Stimulated activated CD4-positive, alpha-beta T cell treated with anti-CD3 and anti-CD28 coated beads, Interleukin-15, amount 100 ng/mL, for 48 hours (primary cell): ENCODE results near the gene TSPAN15.
A peak's percentile ranks its signal among the peaks of the same experiment; 100 is the strongest.
"Not testable (repeated sequence)": the region's sequence is repeated elsewhere in the genome, so short reads cannot be mapped to it uniquely, and the experiment has no call there.

ENCODE experiments used
- DNase-seq, 2 donors: peaks; one replicate each; pipeline ENCODE4 v3.0.0-alpha.2; 2020; ENCODE audit warnings: low read depth in 2 of 2

TSPAN15 gene

GRCh38 chr10:69446229-69446628, 5.0 kb upstream of the TSPAN15 start:
- DNase-seq: no peak

DNA sequence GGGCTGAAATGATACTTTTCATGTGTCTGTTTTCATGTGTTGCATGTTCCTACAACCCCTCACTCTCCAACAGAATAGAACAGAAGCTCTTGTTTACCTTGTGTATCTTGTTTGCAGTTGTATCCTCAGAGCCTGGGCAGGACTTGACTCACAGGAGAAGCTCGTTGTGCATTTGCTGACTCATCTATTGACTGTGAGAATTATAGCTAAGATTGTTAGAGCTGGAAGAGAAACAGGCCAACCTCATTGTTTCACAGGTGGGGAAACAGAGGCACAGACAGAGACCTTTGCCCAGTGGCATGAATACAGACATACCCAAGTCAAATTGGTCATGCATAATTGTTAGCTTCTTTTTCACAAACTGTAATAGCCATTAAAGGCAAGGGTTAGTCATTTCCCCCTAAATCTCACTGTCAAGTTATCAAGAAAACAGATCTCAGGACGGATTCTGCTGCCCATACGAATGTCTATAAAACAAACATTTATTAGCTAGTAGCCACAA, 4.6 kb upstream of the TSPAN15 start:
- DNase-seq: no peak

GRCh38 chr10:69449841-69450240, 1.4 kb upstream of the TSPAN15 start:
- DNase-seq: peak; percentile 31 to 46

GRCh38 chr10:69450395-69450794, 870 bp upstream of the TSPAN15 start:
- not testable (repeated sequence) for DNase-seq

GRCh38 chr10:69451784-69452251, 553 bp downstream of the TSPAN15 start:
- DNase-seq: no peak

- no peak for DNase-seq
Measured at GRCh38 chr10:69452676-69453415, 1.6 kb downstream of the TSPAN15 start.

DNA sequence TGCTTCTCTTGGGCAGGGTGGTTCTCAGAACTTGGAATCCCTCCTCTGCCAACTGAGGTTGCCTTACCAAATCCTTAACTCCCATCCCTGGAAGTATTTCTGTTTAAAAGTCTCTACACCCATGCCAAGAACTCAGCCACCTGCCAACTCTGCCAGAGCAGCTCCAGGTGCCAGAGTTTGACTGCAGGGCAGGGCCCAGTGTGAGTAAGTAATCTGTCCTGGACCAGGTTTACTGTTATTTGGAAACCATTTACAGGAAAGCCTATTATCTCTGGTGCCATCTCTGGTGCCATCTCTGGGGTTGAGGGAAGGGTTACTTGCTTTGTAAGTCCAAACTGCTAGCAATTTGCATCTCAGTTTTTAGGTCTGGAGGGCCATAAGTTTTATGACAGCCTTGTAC, 2.5 kb downstream of the TSPAN15 start:
- no peak for DNase-seq

GRCh38 chr10:69455006-69455763, 3.9 kb downstream of the TSPAN15 start:
- no peak for DNase-seq

GRCh38 chr10:69456880-69457693, 5.8 kb downstream of the TSPAN15 start:
- DNase-seq: no peak

- DNase-seq: no peak
Measured at GRCh38 chr10:69457771-69458237, 6.5 kb downstream of the TSPAN15 start.

DNA sequence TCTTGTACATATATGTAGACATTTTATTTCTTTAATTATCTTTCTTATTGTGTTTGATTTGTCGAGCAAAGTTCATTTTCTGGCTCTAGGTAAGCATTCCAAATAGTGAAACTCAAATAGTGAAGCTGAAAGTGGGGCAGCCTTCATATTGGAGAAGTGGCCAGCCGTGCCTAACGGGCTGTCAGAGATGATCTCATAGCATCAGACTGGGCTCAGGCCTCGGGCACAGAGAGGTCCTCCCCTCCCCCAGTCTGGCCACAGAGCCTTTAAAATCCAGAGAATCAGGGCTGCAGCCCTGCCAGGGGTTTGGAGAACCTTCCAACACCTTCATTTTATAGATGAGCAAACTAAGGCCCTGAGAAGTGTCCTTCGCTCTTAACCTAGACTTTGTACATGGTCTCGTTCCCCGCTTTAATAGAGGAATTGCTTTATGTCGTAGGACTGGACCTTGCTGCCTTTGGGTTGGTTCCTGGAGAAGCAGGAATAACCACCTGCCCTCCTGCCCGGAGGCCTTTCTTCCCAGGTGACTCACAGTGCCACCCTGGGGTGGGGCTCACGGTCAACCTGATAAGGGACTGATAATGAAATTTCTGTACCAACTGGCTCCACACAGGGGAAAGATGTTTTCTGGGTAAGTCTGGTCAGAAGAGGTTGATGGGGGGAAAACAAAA, 7.3 kb downstream of the TSPAN15 start:
- DNase-seq: no peak

- no peak for DNase-seq
Measured at GRCh38 chr10:69459101-69459790, 8.0 kb downstream of the TSPAN15 start.

GRCh38 chr10:69459893-69460575, 8.8 kb downstream of the TSPAN15 start:
- DNase-seq: no peak

GRCh38 chr10:69460576-69461242, 9.4 kb downstream of the TSPAN15 start:
- DNase-seq: no peak

DNA sequence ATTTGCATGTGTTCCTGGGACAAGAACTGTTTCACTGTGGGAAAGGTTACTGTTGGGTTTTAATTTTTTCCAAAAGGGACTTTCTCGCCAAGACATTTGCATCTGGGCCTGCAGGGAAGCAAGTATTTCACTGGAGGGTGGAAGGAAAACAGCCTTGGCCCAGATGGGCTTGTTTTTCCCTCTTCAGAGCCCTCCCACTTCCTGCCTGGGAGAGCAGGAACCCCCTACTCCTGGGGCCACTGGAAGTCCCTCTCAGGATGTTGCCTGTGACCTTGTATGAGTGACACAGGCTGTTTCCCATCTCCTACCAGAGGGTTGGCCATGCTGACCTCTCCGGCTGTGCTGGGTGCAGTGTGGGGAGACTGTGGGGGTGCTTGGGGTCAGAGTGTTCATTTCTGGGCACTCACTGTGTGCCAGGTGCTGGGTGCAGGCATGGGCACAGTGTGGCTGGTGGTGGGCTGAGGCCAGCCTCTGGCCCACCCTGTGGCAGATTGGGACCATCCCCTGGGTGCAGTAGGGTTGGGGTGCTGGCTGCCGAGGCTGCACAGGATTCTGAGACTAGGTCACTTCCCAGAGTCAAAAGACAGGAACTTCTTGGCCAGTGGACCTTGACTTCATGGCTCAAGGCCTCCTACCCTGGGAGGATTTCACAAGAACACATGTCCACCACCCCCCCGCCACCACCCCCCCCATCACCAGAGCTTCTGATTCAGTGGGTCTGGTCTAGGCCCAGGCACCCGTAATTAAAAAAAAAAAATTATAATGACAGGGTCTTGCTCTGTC, 10.2 kb downstream of the TSPAN15 start:
- DNase-seq: no peak

GRCh38 chr10:69463886-69464285, 12.6 kb downstream of the TSPAN15 start:
- no peak for DNase-seq

DNA sequence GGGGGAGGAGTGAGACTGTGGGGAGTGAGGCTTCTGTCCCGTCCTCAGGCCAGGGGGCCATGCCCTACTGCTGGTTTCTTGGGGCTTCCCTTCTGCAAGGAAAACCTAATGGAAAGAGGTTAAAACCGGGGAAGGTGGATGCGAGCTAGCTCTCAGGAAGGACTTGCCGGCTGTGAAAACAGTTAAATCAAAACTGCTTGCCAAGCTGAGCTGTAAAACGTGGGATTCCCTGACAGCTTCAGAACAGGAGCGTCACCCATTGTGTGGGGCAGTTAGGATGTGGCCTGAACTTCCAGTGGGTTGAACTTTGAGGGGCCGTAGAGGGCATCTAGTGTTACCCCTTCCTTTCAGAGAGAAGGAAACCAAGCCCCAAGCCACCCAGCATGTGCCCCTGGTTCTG, 13.1 kb downstream of the TSPAN15 start:
- no peak for DNase-seq

GRCh38 chr10:69464801-69465401, 13.6 kb downstream of the TSPAN15 start:
- DNase-seq: no peak
